ENCODE measurements around the gene PTPN12.

DNA sequence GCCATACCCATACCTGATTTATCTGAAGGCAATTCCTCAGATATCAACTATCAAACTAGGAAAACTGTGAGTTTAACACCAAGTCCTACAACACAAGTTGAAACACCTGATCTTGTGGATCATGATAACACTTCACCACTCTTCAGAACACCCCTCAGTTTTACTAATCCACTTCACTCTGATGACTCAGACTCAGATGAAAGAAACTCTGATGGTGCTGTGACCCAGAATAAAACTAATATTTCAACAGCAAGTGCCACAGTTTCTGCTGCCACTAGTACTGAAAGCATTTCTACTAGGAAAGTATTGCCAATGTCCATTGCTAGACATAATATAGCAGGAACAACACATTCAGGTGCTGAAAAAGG, 90.2 kb downstream of the PTPN12 start:
- TF ChIP-seq, protein P1, sequence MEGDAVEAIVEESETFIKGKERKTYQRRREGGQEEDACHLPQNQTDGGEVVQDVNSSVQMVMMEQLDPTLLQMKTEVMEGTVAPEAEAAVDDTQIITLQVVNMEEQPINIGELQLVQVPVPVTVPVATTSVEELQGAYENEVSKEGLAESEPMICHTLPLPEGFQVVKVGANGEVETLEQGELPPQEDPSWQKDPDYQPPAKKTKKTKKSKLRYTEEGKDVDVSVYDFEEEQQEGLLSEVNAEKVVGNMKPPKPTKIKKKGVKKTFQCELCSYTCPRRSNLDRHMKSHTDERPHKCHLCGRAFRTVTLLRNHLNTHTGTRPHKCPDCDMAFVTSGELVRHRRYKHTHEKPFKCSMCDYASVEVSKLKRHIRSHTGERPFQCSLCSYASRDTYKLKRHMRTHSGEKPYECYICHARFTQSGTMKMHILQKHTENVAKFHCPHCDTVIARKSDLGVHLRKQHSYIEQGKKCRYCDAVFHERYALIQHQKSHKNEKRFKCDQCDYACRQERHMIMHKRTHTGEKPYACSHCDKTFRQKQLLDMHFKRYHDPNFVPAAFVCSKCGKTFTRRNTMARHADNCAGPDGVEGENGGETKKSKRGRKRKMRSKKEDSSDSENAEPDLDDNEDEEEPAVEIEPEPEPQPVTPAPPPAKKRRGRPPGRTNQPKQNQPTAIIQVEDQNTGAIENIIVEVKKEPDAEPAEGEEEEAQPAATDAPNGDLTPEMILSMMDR (IDR thresholded peaks at IDR 0.05) = no peak
- TF ChIP-seq POLR2A (IDR thresholded peaks at IDR 0.05) (no peak), EP300 (IDR thresholded peaks at IDR 0.05; ENCODE audit: low read depth) (no peak), POLR2AphosphoS5 (IDR thresholded peaks at IDR 0.05) (no peak)
